ENCODE data around the gene MAGI1. TPM values are rescaled to one million over a fixed set of nuclear protein-coding genes. Genes with fewer than 3 reads are reported as not detected.

MAGI1 gene
- total and polyA plus RNA-seq, 4 donors, result 9.9 to 88.1 (median 24.6) TPM

GRCh38 chr3:66037330-66037985 lies 1.3 kb downstream of the MAGI1 start:
- TF ChIP-seq CTCF (IDR thresholded peaks at IDR 0.05; ENCODE audit: control extremely low read depth, extremely low read depth), result no peak
- Histone ChIP-seq H3K9me3 (ENCODE audit: control insufficient read depth in 4 of 4, insufficient read depth in 3 of 4, low read length in 3 of 4) (no peaks in the 10 kb centered on the region), H3K27me3 (ENCODE audit: control insufficient read depth in 3 of 3, insufficient read depth in 3 of 3, low read length in 2 of 3) (peaks cover 0 to 11% (median 0%) of the 10 kb centered on the region in 3 donors), H3K4me1 (ENCODE audit: control insufficient read depth in 5 of 5, insufficient read depth in 5 of 5, low read length in 5 of 5) (peaks cover 0 to 19% (median 0%) of the 10 kb centered on the region in 5 donors), H3K27ac (ENCODE audit: low read depth in 1 of 2, low read length in 1 of 2) (peak overlapping the region; percentile 92 to 96), H3K4me3 (peak overlapping the region; percentile 84), H3K9ac (ENCODE audit: insufficient read depth in 1 of 2, low read length in 2 of 2) (peak overlapping the region; percentile 67 to 77), H3K36me3 (ENCODE audit: control insufficient read depth in 4 of 4, insufficient read depth in 4 of 4, low read length in 4 of 4) (no peaks in the 10 kb centered on the region)
- 2 to 3% methylated on average over 33 of the region's 33 CpGs for WGBS, 2 donors
- DNase-seq (peak; percentile 54 to 66 (median 58)), ATAC-seq (ENCODE audit: insufficient read depth, low FRiP score) (no peak)

- ATAC-seq (ENCODE audit: insufficient read depth, low FRiP score), result no peak
- 46 to 74% methylated on average over 9 of the region's 9 CpGs for WGBS, 2 donors
- peak; percentile 28 to 42 (median 33) for DNase-seq
- Histone ChIP-seq H3K4me3 (no peak overlapping the region), H3K27ac (ENCODE audit: low read depth in 1 of 2, low read length in 1 of 2) (peak overlapping the region; percentile 73 to 92), H3K27me3 (ENCODE audit: control insufficient read depth in 3 of 3, insufficient read depth in 3 of 3, low read length in 2 of 3) (peaks cover 0 to 10% (median 0%) of the 10 kb centered on the region in 3 donors), H3K36me3 (ENCODE audit: control insufficient read depth in 4 of 4, insufficient read depth in 4 of 4, low read length in 4 of 4) (no peaks in the 10 kb centered on the region), H3K9me3 (ENCODE audit: control insufficient read depth in 4 of 4, insufficient read depth in 3 of 4, low read length in 3 of 4) (no peaks in the 10 kb centered on the region), H3K4me1 (ENCODE audit: control insufficient read depth in 5 of 5, insufficient read depth in 5 of 5, low read length in 5 of 5) (peaks cover 0 to 19% (median 0%) of the 10 kb centered on the region in 5 donors), H3K9ac (ENCODE audit: insufficient read depth in 1 of 2, low read length in 2 of 2) (peak overlapping the region; percentile 19 to 67)
- no peak for TF ChIP-seq CTCF (IDR thresholded peaks at IDR 0.05; ENCODE audit: control extremely low read depth, extremely low read depth)
These were observed 2.1 kb downstream of the MAGI1 start for GRCh38 chr3:66036586-66037148.

GRCh38 chr3:66035763-66036477 lies 2.8 kb downstream of the MAGI1 start:
- Histone ChIP-seq H3K27ac (ENCODE audit: low read depth in 1 of 2, low read length in 1 of 2) (peak overlapping the region; percentile 73 to 92), H3K27me3 (ENCODE audit: control insufficient read depth in 3 of 3, insufficient read depth in 3 of 3, low read length in 2 of 3) (peaks cover 0 to 8% (median 0%) of the 10 kb centered on the region in 3 donors), H3K4me3 (no peak overlapping the region), H3K36me3 (ENCODE audit: control insufficient read depth in 4 of 4, insufficient read depth in 4 of 4, low read length in 4 of 4) (no peaks in the 10 kb centered on the region), H3K9ac (ENCODE audit: insufficient read depth in 1 of 2, low read length in 2 of 2) (no peak overlapping the region), H3K9me3 (ENCODE audit: control insufficient read depth in 4 of 4, insufficient read depth in 3 of 4, low read length in 3 of 4) (no peaks in the 10 kb centered on the region), H3K4me1 (ENCODE audit: control insufficient read depth in 5 of 5, insufficient read depth in 5 of 5, low read length in 5 of 5) (peaks cover 0 to 19% (median 0%) of the 10 kb centered on the region in 5 donors)
- no peak for TF ChIP-seq CTCF (IDR thresholded peaks at IDR 0.05; ENCODE audit: control extremely low read depth, extremely low read depth)
- ATAC-seq (ENCODE audit: insufficient read depth, low FRiP score), result no peak
- WGBS, 2 donors, result 48 to 58% methylated on average over 5 of the region's 5 CpGs
- peak in 2 of 3 donors; percentile 41 to 43 for DNase-seq

Data from lung (tissue), 12 donors.